GM12801 (cell line): ENCODE data around the gene ZBTB20.

Experiments used
- CTCF ChIP-seq: IDR thresholded peaks from one replicate; pipeline ENCODE4 v1.5.1; 2011; ENCODE audit warnings: control low read depth; ENCODE audit not compliant: insufficient read length; ENCODE audit errors: extremely low read depth

Gene ZBTB20

DNA sequence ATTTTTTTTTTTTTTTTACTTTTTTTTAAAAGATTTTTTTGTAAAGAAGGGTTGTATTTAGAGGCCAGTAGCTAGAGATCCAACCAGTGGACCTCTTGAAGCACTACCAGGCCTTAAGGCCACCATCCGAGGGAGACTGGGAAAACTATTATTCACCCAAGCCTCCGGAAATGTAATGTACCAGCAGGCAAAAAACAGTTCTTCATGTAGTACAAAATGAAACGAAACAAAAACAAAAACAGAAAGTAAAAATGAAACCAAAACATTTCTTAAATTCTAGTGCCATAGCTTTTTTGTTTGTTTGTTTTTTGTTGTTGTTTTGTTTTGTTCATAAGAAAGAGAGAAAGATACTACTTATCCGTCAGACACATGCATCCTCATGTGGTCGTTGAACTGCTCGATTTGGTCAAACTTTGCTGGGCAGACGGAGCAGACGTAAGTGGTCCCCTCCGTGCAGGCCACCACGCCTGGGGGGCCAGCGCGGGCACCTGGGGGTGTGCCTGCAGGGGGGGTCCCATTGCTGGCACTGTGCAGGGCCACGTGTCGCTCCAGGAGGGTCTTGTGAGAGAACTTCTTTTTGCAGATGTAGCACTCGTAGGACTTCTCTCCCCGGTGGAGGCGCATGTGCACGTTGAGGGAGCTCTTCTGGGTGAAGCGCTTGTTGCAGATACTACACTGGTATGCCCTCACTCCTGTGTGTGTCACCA lies 808.3 kb downstream of the ZBTB20 start:
- no peak for TF ChIP-seq CTCF

DNA sequence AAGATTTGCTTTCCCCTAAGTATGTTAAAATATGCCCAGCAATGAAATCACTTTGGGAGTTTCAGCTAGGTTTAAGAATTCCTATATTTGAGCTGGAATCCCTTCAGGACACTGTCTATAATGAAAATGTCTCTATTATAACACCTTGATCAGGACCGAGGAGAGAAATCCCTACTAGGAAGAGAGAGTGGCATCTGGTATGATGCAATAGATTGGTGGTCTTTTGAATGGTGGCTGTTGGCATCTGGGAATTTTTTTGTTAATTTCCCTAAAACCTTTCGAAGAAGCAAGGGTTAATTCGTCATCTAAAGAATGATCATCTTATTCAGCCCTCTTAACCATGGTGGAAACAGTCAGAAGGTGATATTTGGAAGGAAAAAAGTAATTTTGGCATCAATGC lies 810.2 kb downstream of the ZBTB20 start:
- TF ChIP-seq CTCF = no peak

- no peak for TF ChIP-seq CTCF
Measured at GRCh38 chr3:114336122-114336697, 810.9 kb downstream of the ZBTB20 start.

GRCh38 chr3:114333923-114334240 lies 813.2 kb downstream of the ZBTB20 start:
- no peak for TF ChIP-seq CTCF

GRCh38 chr3:114333180-114333922 lies 813.7 kb downstream of the ZBTB20 start:
- no peak for TF ChIP-seq CTCF

GRCh38 chr3:114332342-114333179 lies 814.5 kb downstream of the ZBTB20 start:
- no peak for TF ChIP-seq CTCF

DNA sequence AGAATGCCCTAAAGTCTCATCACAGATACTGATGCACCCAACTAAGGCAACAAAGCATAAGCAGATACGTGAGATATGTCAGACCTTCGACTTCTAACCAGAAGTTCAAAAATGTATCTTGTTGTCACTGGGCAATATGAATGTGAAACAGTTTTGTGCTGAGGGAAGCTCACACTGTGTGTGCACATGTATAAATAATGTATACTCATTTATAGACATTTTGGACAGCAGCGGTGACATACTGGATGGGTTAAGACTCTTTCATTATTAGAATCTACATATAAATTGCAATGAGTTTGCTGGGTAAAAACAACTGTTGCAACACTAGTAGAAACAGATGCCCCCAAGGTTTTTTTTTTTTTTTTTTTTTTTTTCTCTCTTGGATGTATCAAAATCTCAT lies 815.4 kb downstream of the ZBTB20 start:
- TF ChIP-seq CTCF = no peak
